Activated CD4-positive, CD25-positive, alpha-beta regulatory T cell treated with anti-CD3 and anti-CD28 coated beads, Interleukin-2, amount 50 U/mL, for 72 hours (primary cell): ENCODE measurements around the gene IGFLR1.
"Not testable (repeated sequence)": the region's sequence is repeated elsewhere in the genome, so short reads cannot be mapped to it uniquely, and the experiment has no call there.

Experiments used
- DNase-seq: peaks from one replicate; pipeline ENCODE4 v3.0.0; 2021

IGFLR1 gene

GRCh38 chr19:35703343-35703742 is 38.9 kb downstream of the IGFLR1 start:
- DNase-seq, result no peak

GRCh38 chr19:35702223-35703012 is 39.8 kb downstream of the IGFLR1 start:
- DNase-seq, result peak; percentile 86

GRCh38 chr19:35696835-35697234 is 45.4 kb downstream of the IGFLR1 start:
- DNase-seq, result no peak

GRCh38 chr19:35695895-35696422 is 46.3 kb downstream of the IGFLR1 start:
- no peak for DNase-seq

DNA sequence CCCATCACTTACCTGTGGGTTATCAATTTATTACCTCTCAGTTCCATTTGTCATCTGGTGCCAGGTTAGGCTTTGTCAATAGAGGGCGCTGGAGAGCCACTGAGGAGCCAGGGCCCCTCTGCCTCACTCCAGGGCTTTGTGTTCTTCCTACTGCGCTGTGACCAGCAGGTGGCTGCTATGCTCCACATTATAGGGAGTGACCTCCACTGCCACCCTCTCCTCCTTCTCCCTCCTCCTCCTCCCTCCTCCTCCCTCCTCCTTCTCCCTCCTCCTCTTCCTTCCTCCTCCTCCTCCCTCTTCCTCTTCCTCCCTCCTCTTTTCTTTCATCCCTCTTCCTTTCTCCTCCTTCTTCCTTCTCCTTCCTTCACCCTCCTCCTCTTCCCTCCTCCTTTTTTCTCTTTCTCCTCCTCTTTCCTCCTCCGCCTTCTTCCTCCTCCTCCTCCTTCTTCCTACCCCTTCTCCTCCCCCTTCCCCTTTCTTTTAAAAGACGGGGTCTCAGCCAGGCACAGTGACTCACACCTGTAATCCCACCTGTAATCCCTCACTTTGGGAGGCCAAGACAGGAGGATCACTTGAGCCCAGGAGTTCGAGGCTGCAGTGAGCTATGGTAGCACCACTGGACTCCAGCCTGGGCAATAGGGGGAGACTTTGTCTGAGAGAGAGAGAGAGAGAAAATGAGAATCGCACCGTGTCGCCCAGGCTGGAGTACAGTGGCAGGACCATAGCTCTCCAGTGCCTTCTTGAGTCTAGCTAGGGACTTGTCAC is 48.2 kb downstream of the IGFLR1 start:
- peak; percentile 90 for DNase-seq

GRCh38 chr19:35693422-35693821 is 48.8 kb downstream of the IGFLR1 start:
- DNase-seq, result no peak

GRCh38 chr19:35692010-35692409 is 50.2 kb downstream of the IGFLR1 start:
- DNase-seq, result no peak

DNA sequence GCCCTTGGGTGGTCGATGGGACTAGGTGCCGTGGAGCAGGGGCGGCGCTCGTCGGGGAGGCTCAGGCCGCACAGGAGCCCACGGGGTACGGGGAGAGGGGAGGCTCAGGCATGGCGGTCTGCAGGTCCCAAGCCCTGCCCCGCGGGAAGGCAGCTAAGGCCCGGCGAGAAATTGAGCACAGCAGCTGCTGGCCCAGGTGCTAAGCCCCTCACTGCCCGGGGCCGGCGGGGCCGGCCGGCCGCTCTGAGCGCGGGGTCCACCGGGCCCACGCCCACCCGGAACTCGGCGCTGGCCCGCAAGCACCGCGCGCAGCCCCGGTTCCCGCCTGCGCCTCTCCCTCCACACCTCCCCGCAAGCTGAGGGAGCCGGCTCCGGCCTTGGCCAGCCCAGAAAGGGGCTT is 51.1 kb downstream of the IGFLR1 start:
- not testable (repeated sequence) for DNase-seq

DNA sequence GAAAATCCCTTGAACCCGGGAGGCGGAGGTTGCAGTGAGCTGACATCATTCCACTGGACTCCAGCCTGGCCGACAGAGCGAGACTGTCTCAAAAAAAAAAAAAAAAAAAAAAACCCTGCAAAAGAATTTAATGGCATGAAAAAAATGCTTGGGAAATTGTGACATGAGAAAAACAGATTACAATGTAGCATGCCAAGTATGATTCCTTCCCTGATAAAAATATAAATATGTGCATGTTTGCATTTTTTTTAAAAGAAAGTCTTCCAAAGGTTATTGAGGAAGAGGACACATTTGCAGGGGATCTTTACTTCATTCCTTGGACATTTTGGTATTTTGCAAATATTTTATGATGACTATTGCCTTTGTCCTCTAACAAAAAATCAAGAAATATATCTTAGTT is 52.4 kb downstream of the IGFLR1 start:
- no peak for DNase-seq
